Natural killer cell (primary cell): Measurements from ENCODE around the gene MUC4. TPM values are rescaled to one million over a fixed set of nuclear protein-coding genes. Genes with fewer than 3 reads are reported as not detected.

ENCODE experiments used
- ATAC-seq, 3 donors: fragments of 150-1000 bp in 2 of 3; fragments of 200-7000 bp in 1 of 3; cut with Tn5 transposase; 1 replicate in 1 of 3; 2 replicates in 2 of 3; pipeline ENCODE4 v1.10.0; 2021; ENCODE audit warnings: mild to moderate bottlenecking in 2 of 3, moderate library complexity in 2 of 3
- DNase-seq, 2 donors: peaks; one replicate each; pipeline versions ENCODE4 v3.0.0 to v3.0.0-alpha.2; 2013 to 2021; ENCODE audit warnings: mixed read lengths in 1 of 2
- H3K27ac ChIP-seq: one replicate; pipeline ENCODE4 v1.5.1; 2013; ENCODE audit warnings: mild to moderate bottlenecking, low read length
- H3K27me3 ChIP-seq: one replicate; pipeline ENCODE4 v1.6.1; 2013; ENCODE audit warnings: low read length; ENCODE audit not compliant: control insufficient read depth, insufficient read depth
- H3K36me3 ChIP-seq: one replicate; pipeline ENCODE4 v1.6.1; 2013; ENCODE audit warnings: low read length; ENCODE audit not compliant: control insufficient read depth, insufficient read depth
- H3K4me1 ChIP-seq: one replicate; pipeline ENCODE4 v1.6.1; 2013; ENCODE audit warnings: low read length; ENCODE audit not compliant: control insufficient read depth, insufficient read depth
- H3K4me3 ChIP-seq: one replicate; pipeline ENCODE4 v1.5.1; 2013; ENCODE audit warnings: low read length
- H3K9me3 ChIP-seq: one replicate; pipeline ENCODE4 v1.6.1; 2013; ENCODE audit warnings: low read length; ENCODE audit not compliant: control insufficient read depth, insufficient read depth
- H3K27ac Mint-ChIP-seq, 2 donors: one replicate each; pipeline ENCODE4 v1.8.0; 2022; ENCODE audit warnings: mild to moderate bottlenecking in 2 of 2, mixed read lengths in 2 of 2, moderate library complexity in 1 of 2
- H3K27me3 Mint-ChIP-seq, 2 donors: one replicate each; pipeline ENCODE4 v1.8.0; 2022; ENCODE audit warnings: low read depth in 2 of 2, mixed read lengths in 2 of 2
- H3K36me3 Mint-ChIP-seq: one replicate; pipeline ENCODE4 v1.8.0; 2022; ENCODE audit warnings: mixed read lengths
- H3K4me1 Mint-ChIP-seq, 2 donors: one replicate each; pipeline ENCODE4 v1.8.0; 2022; ENCODE audit warnings: mixed read lengths in 2 of 2
- H3K4me3 Mint-ChIP-seq: one replicate; pipeline ENCODE4 v1.8.0; 2022; ENCODE audit warnings: mild to moderate bottlenecking, moderate library complexity, mixed read lengths
- H3K9me3 Mint-ChIP-seq, 2 donors: one replicate each; pipeline ENCODE4 v1.8.0; 2022; ENCODE audit warnings: mixed read lengths in 2 of 2
- WGBS: methylation state at CpG from one replicate; pipeline ENCODE4 v1.1.7; 2013; ENCODE audit warnings: missing lambda C conversion rate; ENCODE audit not compliant: insufficient coverage; 5-methylcytosine and 5-hydroxymethylcytosine counted together
- intact Hi-C: fragments of 100-400 bp; cut with micrococcal nuclease; formaldehyde crosslinking; loops from one replicate; pipeline ENCODE4 v1.14.2; 2022
- total RNA-seq, 4 donors: library from RNA; stranded (reverse); fragments of 120-200 nt in 1 of 4; gene quantifications; one replicate each; pipeline versions ENCODE4 v1.2.3 to v1.2.4, GENCODE V29; 2013 to 2022
- TF ChIP-seq, protein P1 (sequence below): fragments of 200-600 bp; IDR thresholded peaks from one replicate; pipeline ENCODE4 v1.8.0; 2022; ENCODE audit warnings: antibody characterized with exemption

Gene MUC4
- total RNA-seq, 3 donors from 2014 or later (not counting 1 experiment from before 2014, with no cell fraction given): 0.05 to 1.7 (median 0.38) TPM

DNA sequence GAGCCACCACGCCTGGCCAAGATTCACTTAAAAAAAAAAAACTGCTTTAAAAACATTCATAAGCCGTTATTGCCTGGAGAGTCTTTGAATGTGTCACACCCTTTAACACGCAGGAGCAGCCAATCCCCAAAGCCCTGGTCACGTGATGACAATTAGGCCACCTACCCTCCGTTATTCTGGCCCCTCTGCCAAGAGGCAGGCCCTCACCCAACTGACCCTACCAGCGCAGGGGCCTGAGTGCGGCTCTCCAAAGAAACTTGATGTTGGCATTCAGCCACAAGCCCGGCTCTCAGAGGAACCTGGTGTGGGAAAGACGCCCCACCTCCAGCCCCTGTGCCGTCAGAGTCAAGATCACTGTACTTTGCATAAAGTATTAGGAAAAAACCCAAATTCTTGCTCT, 11.6 kb upstream of the MUC4 start:
- H3K27ac Mint-ChIP-seq: no peak overlapping the region
- no peak for ATAC-seq

DNA sequence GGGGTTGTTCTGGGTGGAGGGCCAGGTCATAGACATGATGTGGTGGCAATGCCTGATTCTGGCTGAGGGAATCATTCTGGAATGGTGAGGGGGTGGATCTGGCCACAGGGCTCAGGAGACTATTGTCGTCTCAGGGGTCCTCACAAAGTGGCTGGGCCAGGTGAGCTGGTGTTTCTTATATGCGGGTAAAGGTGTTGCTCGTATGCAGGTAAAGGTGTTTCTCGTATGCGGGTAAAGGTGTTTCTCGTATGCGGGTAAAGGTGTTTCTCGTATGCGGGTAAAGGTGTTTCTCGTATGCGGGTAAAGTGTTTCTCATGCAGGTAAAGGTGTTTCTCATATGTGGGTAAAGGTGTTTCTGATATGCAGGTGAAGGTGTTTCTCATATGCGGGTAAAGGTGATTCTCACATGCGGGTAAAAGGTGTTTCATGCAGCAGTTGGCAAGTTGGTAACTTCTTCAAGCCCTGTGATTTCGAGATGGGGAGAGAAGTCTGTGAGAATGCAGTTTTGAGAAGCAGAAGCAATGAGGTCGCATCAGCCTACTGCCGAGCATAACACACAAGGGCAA, 10.5 kb upstream of the MUC4 start:
- 91% methylated on average over 16 of the region's 16 CpGs for WGBS
- TF ChIP-seq, protein P1, sequence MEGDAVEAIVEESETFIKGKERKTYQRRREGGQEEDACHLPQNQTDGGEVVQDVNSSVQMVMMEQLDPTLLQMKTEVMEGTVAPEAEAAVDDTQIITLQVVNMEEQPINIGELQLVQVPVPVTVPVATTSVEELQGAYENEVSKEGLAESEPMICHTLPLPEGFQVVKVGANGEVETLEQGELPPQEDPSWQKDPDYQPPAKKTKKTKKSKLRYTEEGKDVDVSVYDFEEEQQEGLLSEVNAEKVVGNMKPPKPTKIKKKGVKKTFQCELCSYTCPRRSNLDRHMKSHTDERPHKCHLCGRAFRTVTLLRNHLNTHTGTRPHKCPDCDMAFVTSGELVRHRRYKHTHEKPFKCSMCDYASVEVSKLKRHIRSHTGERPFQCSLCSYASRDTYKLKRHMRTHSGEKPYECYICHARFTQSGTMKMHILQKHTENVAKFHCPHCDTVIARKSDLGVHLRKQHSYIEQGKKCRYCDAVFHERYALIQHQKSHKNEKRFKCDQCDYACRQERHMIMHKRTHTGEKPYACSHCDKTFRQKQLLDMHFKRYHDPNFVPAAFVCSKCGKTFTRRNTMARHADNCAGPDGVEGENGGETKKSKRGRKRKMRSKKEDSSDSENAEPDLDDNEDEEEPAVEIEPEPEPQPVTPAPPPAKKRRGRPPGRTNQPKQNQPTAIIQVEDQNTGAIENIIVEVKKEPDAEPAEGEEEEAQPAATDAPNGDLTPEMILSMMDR: no peak
- Histone ChIP-seq H3K4me3 (no peak overlapping the region), H3K36me3 (no peaks in the 10 kb centered on the region), H3K9me3 (no peaks in the 10 kb centered on the region), H3K4me1 (no peaks in the 10 kb centered on the region), H3K27me3 (no peaks in the 10 kb centered on the region), H3K27ac (no peak overlapping the region)
- H3K4me1 Mint-ChIP-seq: peaks cover 10 to 12% of the 10 kb centered on the region in 2 donors
- intact Hi-C loops: no loop called here
- H3K27ac Mint-ChIP-seq: no peak overlapping the region
- no peak overlapping the region for H3K4me3 Mint-ChIP-seq
- DNase-seq (no peak), ATAC-seq (no peak)
- H3K36me3 Mint-ChIP-seq: no peaks in the 10 kb centered on the region
- no peaks in the 10 kb centered on the region for H3K9me3 Mint-ChIP-seq
- H3K27me3 Mint-ChIP-seq: no peaks in the 10 kb centered on the region

More for the DNA sequence above, 11.6 kb upstream of the MUC4 start:
- H3K9me3 Mint-ChIP-seq: no peaks in the 10 kb centered on the region
- DNase-seq: no peak
- 60% methylated on average over 10 of the region's 10 CpGs for WGBS
- no peaks in the 10 kb centered on the region for H3K36me3 Mint-ChIP-seq
- TF ChIP-seq, protein P1: no peak
- no peaks in the 10 kb centered on the region for H3K27me3 Mint-ChIP-seq
- Histone ChIP-seq H3K27me3 (no peaks in the 10 kb centered on the region), H3K4me1 (no peaks in the 10 kb centered on the region), H3K4me3 (no peak overlapping the region), H3K9me3 (no peaks in the 10 kb centered on the region), H3K36me3 (no peaks in the 10 kb centered on the region), H3K27ac (no peak overlapping the region)
- H3K4me3 Mint-ChIP-seq: no peak overlapping the region
- intact Hi-C loops: no loop called here
- H3K4me1 Mint-ChIP-seq: peaks cover 0 to 7% of the 10 kb centered on the region in 2 donors

DNA sequence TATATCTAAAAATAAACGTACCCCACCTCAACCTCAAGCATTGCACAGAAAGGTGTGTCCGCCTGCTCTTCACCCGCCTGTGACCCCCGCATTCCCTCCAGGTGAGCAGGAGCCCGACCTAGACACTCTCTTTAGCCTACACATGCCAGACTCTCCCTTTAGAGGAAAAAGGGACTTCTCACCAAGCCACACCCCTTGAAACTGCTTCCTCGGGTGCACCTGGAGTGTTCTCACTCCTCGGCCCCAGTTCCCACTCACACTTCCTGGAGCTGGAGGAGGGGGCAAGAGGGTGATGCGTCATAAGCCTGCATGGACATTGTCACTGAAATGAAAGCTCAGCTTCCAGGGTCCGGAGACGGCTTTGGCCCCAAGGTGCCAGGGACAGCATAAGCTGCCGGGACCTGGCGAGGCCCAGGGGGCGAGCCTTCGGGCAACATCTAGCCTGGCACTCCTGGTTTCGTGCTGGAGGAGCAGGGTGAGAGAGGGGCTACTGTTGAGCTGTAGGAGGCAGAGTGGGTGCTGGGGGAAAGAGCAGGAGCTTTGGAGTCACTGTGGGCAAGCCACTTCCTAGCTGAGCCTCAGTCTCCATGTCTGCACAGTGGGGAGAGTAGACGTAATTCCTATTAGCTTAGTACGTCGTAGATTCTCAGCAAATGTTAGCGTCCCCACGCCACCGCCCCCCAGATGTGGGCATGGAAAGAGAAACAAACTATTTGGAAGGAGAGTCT, 9.8 kb upstream of the MUC4 start:
- no peaks in the 10 kb centered on the region for H3K27me3 ChIP-seq
- peaks cover 14 to 16% of the 10 kb centered on the region in 2 donors for H3K4me1 Mint-ChIP-seq
- intact Hi-C loops: no loop called here
- no peaks in the 10 kb centered on the region for H3K27me3 Mint-ChIP-seq
- H3K4me1 ChIP-seq: no peaks in the 10 kb centered on the region
- ATAC-seq (no peak), DNase-seq (no peak)
- no peak overlapping the region for H3K27ac Mint-ChIP-seq
- H3K36me3 ChIP-seq: no peaks in the 10 kb centered on the region
- H3K4me3 Mint-ChIP-seq: no peak overlapping the region
- no peaks in the 10 kb centered on the region for H3K36me3 Mint-ChIP-seq
- no peak overlapping the region for H3K27ac ChIP-seq
- 85% methylated on average over 20 of the region's 21 CpGs for WGBS
- H3K4me3 ChIP-seq: no peak overlapping the region
- no peaks in the 10 kb centered on the region for H3K9me3 ChIP-seq
- TF ChIP-seq, protein P1: no peak
- no peaks in the 10 kb centered on the region for H3K9me3 Mint-ChIP-seq
